Retinal pigment epithelial cell (primary cell): ENCODE data around the gene SLC25A22.
A peak's percentile ranks its signal among the peaks of the same experiment; 100 is the strongest.

Experiments
- DNase-seq: peaks from one replicate; pipeline ENCODE4 v3.0.0-alpha.2; 2010; ENCODE audit warnings: low read depth
- H3K4me3 ChIP-seq: 2 replicates; pipeline ENCODE4 v1.5.1; 2011; ENCODE audit warnings: mild to moderate bottlenecking, low read length, control low read depth, moderate library complexity
- TF ChIP-seq, protein P1 (sequence below): conservative IDR thresholded peaks from 2 replicates; pipeline ENCODE4 v1.5.1; 2011; ENCODE audit warnings: low read depth, low read length, control low read depth, inconsistent platforms

The SLC25A22 gene

DNA sequence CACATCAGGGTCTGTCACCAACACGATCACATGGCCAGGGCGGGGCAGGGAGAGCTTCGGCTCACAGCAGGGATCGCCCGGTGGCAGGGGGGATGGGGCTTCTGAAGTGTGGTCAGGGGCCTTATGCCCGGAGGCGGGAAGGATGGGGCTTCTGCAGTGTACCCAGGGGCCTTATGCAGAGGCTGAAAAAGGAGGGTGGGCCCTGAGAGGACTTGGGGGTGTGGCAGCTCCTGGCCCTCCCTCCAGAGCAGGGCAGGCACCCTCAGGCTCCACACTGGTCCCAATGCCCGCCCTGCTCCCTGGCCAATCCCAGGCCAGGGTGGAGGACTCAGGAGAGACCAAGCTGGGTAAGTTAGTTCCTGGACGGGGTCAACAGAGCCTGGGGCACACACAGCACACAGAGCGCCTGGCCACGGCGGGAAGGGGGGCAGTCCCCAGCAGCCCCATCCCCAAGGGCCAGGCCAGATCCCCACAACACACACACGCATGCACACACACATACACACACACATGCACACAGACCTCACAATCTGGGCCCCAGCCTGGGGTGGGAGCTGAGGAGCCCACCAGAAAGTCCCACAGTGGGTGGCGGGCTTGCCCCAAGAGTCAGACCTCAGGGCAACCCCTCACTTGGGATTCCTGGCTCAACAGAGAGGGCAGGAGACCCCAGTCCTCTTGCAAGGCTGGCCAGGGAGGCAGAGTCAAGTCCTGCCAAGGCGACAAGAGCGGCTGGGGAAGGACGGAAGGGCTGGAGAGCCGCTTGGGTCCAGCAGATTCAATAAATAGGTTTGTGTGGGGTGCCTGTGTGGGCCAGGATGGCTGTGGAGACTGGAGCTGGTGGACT is 7.1 kb downstream of the SLC25A22 start:
- H3K4me3 ChIP-seq: no peak overlapping the region
- DNase-seq: no peak
- TF ChIP-seq, protein P1, sequence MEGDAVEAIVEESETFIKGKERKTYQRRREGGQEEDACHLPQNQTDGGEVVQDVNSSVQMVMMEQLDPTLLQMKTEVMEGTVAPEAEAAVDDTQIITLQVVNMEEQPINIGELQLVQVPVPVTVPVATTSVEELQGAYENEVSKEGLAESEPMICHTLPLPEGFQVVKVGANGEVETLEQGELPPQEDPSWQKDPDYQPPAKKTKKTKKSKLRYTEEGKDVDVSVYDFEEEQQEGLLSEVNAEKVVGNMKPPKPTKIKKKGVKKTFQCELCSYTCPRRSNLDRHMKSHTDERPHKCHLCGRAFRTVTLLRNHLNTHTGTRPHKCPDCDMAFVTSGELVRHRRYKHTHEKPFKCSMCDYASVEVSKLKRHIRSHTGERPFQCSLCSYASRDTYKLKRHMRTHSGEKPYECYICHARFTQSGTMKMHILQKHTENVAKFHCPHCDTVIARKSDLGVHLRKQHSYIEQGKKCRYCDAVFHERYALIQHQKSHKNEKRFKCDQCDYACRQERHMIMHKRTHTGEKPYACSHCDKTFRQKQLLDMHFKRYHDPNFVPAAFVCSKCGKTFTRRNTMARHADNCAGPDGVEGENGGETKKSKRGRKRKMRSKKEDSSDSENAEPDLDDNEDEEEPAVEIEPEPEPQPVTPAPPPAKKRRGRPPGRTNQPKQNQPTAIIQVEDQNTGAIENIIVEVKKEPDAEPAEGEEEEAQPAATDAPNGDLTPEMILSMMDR: no peak

- TF ChIP-seq, protein P1: no peak
- no peak for DNase-seq
- H3K4me3 ChIP-seq: peak within 1 kb of the TSS; percentile 44
These were observed 8.1 kb downstream of the SLC25A22 start, which contains the start of gene CEND1 for GRCh38 chr11:789943-790342. TSS of gene CEND1 (minus strand) at chr11:790090. CDS start at chr11:788576, 1,514 bp downstream.

GRCh38 chr11:788953-789940 is 8.8 kb downstream of the SLC25A22 start:
- peak overlapping the region; percentile 44 for H3K4me3 ChIP-seq
- TF ChIP-seq, protein P1: no peak
- DNase-seq: no peak

DNA sequence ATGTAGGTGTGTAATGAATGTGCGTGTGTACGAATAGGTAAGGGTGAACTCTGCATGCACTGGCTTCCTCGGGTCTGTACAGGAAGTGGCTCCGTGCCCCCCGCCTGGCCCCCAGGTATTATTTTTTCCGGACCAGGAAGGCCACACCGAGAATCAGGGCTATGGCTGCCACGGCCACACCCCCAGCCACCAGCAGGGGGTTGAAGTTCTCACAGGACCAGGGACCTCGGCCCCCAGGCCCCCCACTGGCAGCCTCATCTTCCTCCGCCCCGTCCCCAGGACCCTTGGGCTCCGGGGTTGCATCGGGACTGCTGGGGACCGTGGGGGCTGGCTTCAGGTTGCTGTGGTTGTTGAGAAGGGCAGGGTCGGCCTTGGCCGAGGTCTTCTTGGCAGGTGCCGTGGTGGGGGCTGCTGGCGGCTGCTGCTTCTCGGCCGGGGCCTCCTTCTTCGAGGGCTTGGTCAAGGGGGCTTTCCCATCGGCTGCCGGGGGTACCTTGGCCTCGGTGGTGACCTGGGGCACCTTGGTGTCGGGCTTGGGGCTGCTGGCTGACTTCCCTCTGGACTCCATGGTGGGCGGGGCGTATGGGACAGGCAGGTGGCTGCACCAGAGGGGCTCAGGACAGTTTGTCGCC is 10.0 kb downstream of the SLC25A22 start:
- DNase-seq: no peak
- TF ChIP-seq, protein P1: peak; percentile 4
- H3K4me3 ChIP-seq: no peak overlapping the region

DNA sequence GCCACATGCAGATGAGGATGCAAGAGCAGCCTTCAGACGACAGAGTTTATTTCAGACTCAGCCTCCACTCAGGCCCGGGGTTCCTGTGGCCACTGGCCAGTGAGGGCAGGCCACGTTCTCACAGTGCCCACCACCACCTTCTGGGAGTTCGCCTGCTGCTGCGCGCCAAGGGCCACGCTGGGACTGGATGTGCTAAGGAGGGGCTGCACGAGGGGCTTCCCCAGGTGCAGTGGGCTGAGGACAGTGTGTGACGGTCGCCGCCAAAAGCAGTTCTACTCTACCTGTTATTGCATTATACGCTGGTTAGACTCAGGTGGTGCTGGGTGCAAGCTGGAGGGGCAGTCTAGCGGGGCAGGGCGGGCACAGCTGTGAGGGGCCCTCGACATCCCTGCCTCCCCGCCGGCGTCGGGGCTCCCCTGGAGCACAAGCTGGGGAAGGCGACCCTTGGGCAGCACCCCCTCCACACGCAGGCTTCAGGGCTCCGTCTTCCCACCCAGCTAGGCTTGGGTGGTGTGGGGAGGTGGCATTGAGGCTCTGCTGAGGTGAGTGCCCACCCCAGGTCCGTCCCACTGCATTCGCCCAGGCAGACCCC is 10.9 kb downstream of the SLC25A22 start:
- DNase-seq: no peak
- no peak overlapping the region for H3K4me3 ChIP-seq
- TF ChIP-seq, protein P1: no peak

- no peak overlapping the region for H3K4me3 ChIP-seq
- TF ChIP-seq, protein P1: no peak
- no peak for DNase-seq
These were observed 11.6 kb downstream of the SLC25A22 start for GRCh38 chr11:786235-787083.
